Vagina (tissue), 2 donors: ENCODE results near the gene DMAC1. TPM values are rescaled to one million over a fixed set of nuclear protein-coding genes. Genes with fewer than 3 reads are reported as not detected.

Source experiments
- DNase-seq, 2 donors: peaks; one replicate each; pipeline ENCODE4 v3.0.0-alpha.2; 2017; ENCODE audit errors: extremely low spot score in 2 of 2
- H3K27ac ChIP-seq: fragments of 200-600 bp; sonication (generic); one replicate; pipeline ENCODE4 v1.5.1; 2019
- H3K27me3 ChIP-seq: fragments of 200-600 bp; sonication (generic); one replicate; pipeline ENCODE4 v1.5.1; 2019
- H3K36me3 ChIP-seq, 2 donors: fragments of 200-600 bp; sonication (generic); one replicate each; pipeline ENCODE4 v1.5.1; 2017 to 2019
- H3K4me1 ChIP-seq: fragments of 200-600 bp; sonication (generic); one replicate; pipeline ENCODE4 v1.5.1; 2019
- H3K4me3 ChIP-seq, 2 donors: fragments of 200-600 bp; sonication (generic); 1 replicate in 1 of 2; 2 replicates in 1 of 2; pipeline ENCODE4 v1.5.1; 2016 to 2019
- H3K9me3 ChIP-seq: fragments of 200-600 bp; sonication (generic); one replicate; pipeline ENCODE4 v1.5.1; 2019
- CTCF ChIP-seq, 3 experiments: fragments of 450-650 bp in 2 of 3; fragments of 200-600 bp in 1 of 3; sonication (generic) in 1 of 3; IDR thresholded peaks; one replicate each; pipeline ENCODE4 v1.5.1; 2017 to 2019; ENCODE audit warnings: antibody characterized with exemption in 3 of 3, mild to moderate bottlenecking in 2 of 3, moderate library complexity in 2 of 3
- POLR2A ChIP-seq, 2 donors: fragments of 450-650 bp; IDR thresholded peaks; one replicate each; pipeline ENCODE4 v1.6.1; 2017; ENCODE audit warnings: antibody characterized with exemption in 2 of 2, mild to moderate bottlenecking in 2 of 2, moderate library complexity in 2 of 2
- POLR2AphosphoS5 ChIP-seq, 2 donors: sonication (generic); formaldehyde crosslinking; IDR thresholded peaks; one replicate each; pipeline ENCODE4 v1.9.0; 2017; ENCODE audit warnings: antibody characterized with exemption in 2 of 2, mild to moderate bottlenecking in 2 of 2, low read depth in 1 of 2; ENCODE audit not compliant: insufficient read depth in 1 of 2
- intact Hi-C: fragments of 100-400 bp; cut with DNase I; formaldehyde crosslinking; loops from one replicate; pipeline ENCODE4 v1.15.1; 2023
- total RNA-seq: library from RNA; depleted of rRNA; stranded (reverse); fragments of >200 nt; gene quantifications from one replicate; pipeline ENCODE4 v1.2.3, GENCODE V29; 2016

DMAC1 gene
- total RNA-seq, 1 donor from 2014 or later, result 12.3 TPM

GRCh38 chr9:7799944-7800285 lies 337 bp upstream of the DMAC1 start:
- H3K9me3 ChIP-seq, result no peaks in the 10 kb centered on the region
- H3K4me3 ChIP-seq, result peak overlapping the region; percentile 56 to 80
- no peak overlapping the region for H3K27ac ChIP-seq
- TF ChIP-seq POLR2A (IDR thresholded peaks at IDR 0.05) (no peak), POLR2AphosphoS5 (IDR thresholded peaks at IDR 0.05; ENCODE audit: insufficient read depth in 1 of 2, low read depth in 1 of 2) (no peak), CTCF (IDR thresholded peaks at IDR 0.05) (no peak)
- peaks cover 9% of the 10 kb centered on the region for H3K4me1 ChIP-seq
- intact Hi-C loops, result no loop called here
- DNase-seq, result no peak
- no peaks in the 10 kb centered on the region for H3K36me3 ChIP-seq
- no peaks in the 10 kb centered on the region for H3K27me3 ChIP-seq

- no peak overlapping the region for H3K4me3 ChIP-seq
- H3K9me3 ChIP-seq, result no peaks in the 10 kb centered on the region
- intact Hi-C loops, result no loop called here
- H3K4me1 ChIP-seq, result peaks cover 9% of the 10 kb centered on the region
- no peak for DNase-seq
- TF ChIP-seq POLR2A (IDR thresholded peaks at IDR 0.05) (no peak), POLR2AphosphoS5 (IDR thresholded peaks at IDR 0.05; ENCODE audit: insufficient read depth in 1 of 2, low read depth in 1 of 2) (no peak), CTCF (IDR thresholded peaks at IDR 0.05) (no peak)
- no peaks in the 10 kb centered on the region for H3K27me3 ChIP-seq
- H3K36me3 ChIP-seq, result peaks cover 0 to 9% of the 10 kb centered on the region in 2 donors
- no peak overlapping the region for H3K27ac ChIP-seq
These were observed 5.4 kb downstream of the DMAC1 start for GRCh38 chr9:7794196-7794595.

- Histone ChIP-seq H3K4me3 (no peak overlapping the region), H3K9me3 (no peaks in the 10 kb centered on the region), H3K36me3 (peaks cover 0 to 9% of the 10 kb centered on the region in 2 donors), H3K4me1 (no peaks in the 10 kb centered on the region), H3K27ac (no peak overlapping the region), H3K27me3 (no peaks in the 10 kb centered on the region)
- DNase-seq, result no peak
- TF ChIP-seq POLR2AphosphoS5 (IDR thresholded peaks at IDR 0.05; ENCODE audit: insufficient read depth in 1 of 2, low read depth in 1 of 2) (no peak), POLR2A (IDR thresholded peaks at IDR 0.05) (no peak), CTCF (IDR thresholded peaks at IDR 0.05) (no peak)
- intact Hi-C loops, result no loop called here
These were observed 8.2 kb downstream of the DMAC1 start for GRCh38 chr9:7791394-7791793.

- intact Hi-C loops, result no loop called here
- Histone ChIP-seq H3K27me3 (no peaks in the 10 kb centered on the region), H3K9me3 (no peaks in the 10 kb centered on the region), H3K36me3 (peaks cover 0 to 9% of the 10 kb centered on the region in 2 donors), H3K27ac (no peak overlapping the region), H3K4me1 (no peaks in the 10 kb centered on the region), H3K4me3 (no peak overlapping the region)
- no peak for DNase-seq
- TF ChIP-seq CTCF (IDR thresholded peaks at IDR 0.05) (no peak), POLR2A (IDR thresholded peaks at IDR 0.05) (no peak), POLR2AphosphoS5 (IDR thresholded peaks at IDR 0.05; ENCODE audit: insufficient read depth in 1 of 2, low read depth in 1 of 2) (no peak)
These were observed 8.8 kb downstream of the DMAC1 start for GRCh38 chr9:7790819-7791182.

GRCh38 chr9:7790022-7790818 lies 9.4 kb downstream of the DMAC1 start:
- intact Hi-C loops, result no loop called here
- no peak overlapping the region for H3K27ac ChIP-seq
- H3K9me3 ChIP-seq, result no peaks in the 10 kb centered on the region
- TF ChIP-seq POLR2A (IDR thresholded peaks at IDR 0.05) (no peak), CTCF (IDR thresholded peaks at IDR 0.05) (no peak), POLR2AphosphoS5 (IDR thresholded peaks at IDR 0.05; ENCODE audit: insufficient read depth in 1 of 2, low read depth in 1 of 2) (no peak)
- no peaks in the 10 kb centered on the region for H3K27me3 ChIP-seq
- no peaks in the 10 kb centered on the region for H3K4me1 ChIP-seq
- no peak overlapping the region for H3K4me3 ChIP-seq
- peaks cover 0 to 9% of the 10 kb centered on the region in 2 donors for H3K36me3 ChIP-seq
- DNase-seq, result no peak
